Measurements from ENCODE around the gene ULK2.

ULK2 gene

GRCh38 chr17:19724501-19725420 is 143.0 kb downstream of the ULK2 start:
- no peak for DNase-seq

- DNase-seq = no peak
These were observed 143.8 kb downstream of the ULK2 start for GRCh38 chr17:19723964-19724363.

Measured in NCI-H1694 (cell line).